ENCODE data around the gene GAS1. TPM values are rescaled to one million over a fixed set of nuclear protein-coding genes. Genes with fewer than 3 reads are reported as not detected.

The GAS1 gene
- total and polyA plus RNA-seq, 10 of the 15 experiments (the other 5 are each of a cell fraction or from before 2014, with no cell fraction given): not detected

DNA sequence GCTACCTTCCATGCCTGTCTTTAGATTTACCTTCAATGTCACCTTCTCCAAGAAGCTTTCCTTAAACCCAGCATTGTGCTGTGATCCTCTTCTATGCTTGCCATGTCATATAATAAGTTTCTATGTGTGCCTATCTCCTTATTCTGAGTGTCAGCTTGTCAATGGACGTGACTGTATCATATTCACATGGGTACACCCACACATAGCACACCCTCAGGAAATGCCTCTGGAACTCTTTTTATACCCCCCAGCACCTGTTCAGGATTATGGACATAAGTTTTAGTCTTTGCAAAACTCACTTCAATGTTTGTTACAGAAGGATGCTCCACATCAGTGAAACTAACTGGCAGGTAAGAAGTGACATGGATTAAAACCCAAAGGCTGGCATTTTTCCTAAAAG is 7.4 kb downstream of the GAS1 start:
- RAD21 ChIA-PET (ENCODE audit: unreplicated experiment): no interaction called here
- H3K4me2 ChIP-seq (ENCODE audit: control insufficient read depth, insufficient read depth): no peak overlapping the region
- in situ Hi-C loops (cut with MboI) (no loop called here), intact Hi-C loops (cut with micrococcal nuclease; ENCODE audit: unreplicated experiment) (loop anchor here (10.0 kb wide), 2 partner anchors 385 to 505 kb away; no protein-coding TSS in a partner anchor)
- POLR2A ChIA-PET: no interaction called here
- no peaks in the 10 kb centered on the region for H3K4me1 ChIP-seq (ENCODE audit: control insufficient read depth, insufficient read depth, low read length)
- H4K20me1 ChIP-seq (ENCODE audit: control insufficient read depth, insufficient read depth): no peaks in the 10 kb centered on the region
- ATAC-seq (no peak), DNase-seq (ENCODE audit: low read depth, low spot score) (no peak), FAIRE-seq (no peak)
- SMC1A ChIA-PET (ENCODE audit: uncharacterized antibody, unreplicated experiment): no interaction called here
- H3K4me3 ChIP-seq: no peak overlapping the region
- 0% methylated on average over 1 of the region's 1 CpG for WGBS (ENCODE audit: insufficient coverage, insufficient replicate concordance, low lambda C conversion rate, missing lambda C conversion rate)
- H3K36me3 ChIP-seq (ENCODE audit: control insufficient read depth in 2 of 2, insufficient read depth in 2 of 2, low read length in 1 of 2): no peaks in the 10 kb centered on the region
- no peaks in the 10 kb centered on the region for H3K9me3 ChIP-seq (replicated peaks; ENCODE audit: control insufficient read depth, insufficient read depth, low read length)
- peaks cover 0 to 8% of the 10 kb centered on the region in 2 experiments; a peak in 3 of 4 replicates for H3K27me3 ChIP-seq (replicated peaks in 1 of 2; ENCODE audit: control insufficient read depth in 2 of 2, insufficient read depth in 2 of 2, low read length in 1 of 2)
- H3K79me2 ChIP-seq (ENCODE audit: control insufficient read depth, insufficient read depth, low read length): no peaks in the 10 kb centered on the region
- no peak overlapping the region for H2AFZ ChIP-seq (ENCODE audit: control insufficient read depth, low read depth, low read length)
- H3K9ac ChIP-seq (ENCODE audit: control insufficient read depth, insufficient read depth, low read length): no peak overlapping the region
- CTCF ChIA-PET: no interaction called here
- no peak overlapping the region for H3K27ac ChIP-seq (ENCODE audit: control insufficient read depth, insufficient read depth)
- no TSS peak for BruUV-seq (replicated peaks)
- TF ChIP-seq, protein P1, sequence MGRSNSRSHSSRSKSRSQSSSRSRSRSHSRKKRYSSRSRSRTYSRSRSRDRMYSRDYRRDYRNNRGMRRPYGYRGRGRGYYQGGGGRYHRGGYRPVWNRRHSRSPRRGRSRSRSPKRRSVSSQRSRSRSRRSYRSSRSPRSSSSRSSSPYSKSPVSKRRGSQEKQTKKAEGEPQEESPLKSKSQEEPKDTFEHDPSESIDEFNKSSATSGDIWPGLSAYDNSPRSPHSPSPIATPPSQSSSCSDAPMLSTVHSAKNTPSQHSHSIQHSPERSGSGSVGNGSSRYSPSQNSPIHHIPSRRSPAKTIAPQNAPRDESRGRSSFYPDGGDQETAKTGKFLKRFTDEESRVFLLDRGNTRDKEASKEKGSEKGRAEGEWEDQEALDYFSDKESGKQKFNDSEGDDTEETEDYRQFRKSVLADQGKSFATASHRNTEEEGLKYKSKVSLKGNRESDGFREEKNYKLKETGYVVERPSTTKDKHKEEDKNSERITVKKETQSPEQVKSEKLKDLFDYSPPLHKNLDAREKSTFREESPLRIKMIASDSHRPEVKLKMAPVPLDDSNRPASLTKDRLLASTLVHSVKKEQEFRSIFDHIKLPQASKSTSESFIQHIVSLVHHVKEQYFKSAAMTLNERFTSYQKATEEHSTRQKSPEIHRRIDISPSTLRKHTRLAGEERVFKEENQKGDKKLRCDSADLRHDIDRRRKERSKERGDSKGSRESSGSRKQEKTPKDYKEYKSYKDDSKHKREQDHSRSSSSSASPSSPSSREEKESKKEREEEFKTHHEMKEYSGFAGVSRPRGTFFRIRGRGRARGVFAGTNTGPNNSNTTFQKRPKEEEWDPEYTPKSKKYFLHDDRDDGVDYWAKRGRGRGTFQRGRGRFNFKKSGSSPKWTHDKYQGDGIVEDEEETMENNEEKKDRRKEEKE (IDR thresholded peaks at IDR 0.05): no peak
- TF ChIP-seq NR2F1 (conservative IDR thresholded peaks at IDR 0.05): no peak
- TF ChIP-seq ZBTB40 (IDR thresholded peaks at IDR 0.05; ENCODE audit: borderline replicate concordance): no peak
- TF ChIP-seq WRNIP1 (IDR thresholded peaks at IDR 0.05; ENCODE audit: borderline replicate concordance, low read depth, low read length): no peak
- TF ChIP-seq ZNF24 (IDR thresholded peaks at IDR 0.05): no peak
- TF ChIP-seq, protein P2, sequence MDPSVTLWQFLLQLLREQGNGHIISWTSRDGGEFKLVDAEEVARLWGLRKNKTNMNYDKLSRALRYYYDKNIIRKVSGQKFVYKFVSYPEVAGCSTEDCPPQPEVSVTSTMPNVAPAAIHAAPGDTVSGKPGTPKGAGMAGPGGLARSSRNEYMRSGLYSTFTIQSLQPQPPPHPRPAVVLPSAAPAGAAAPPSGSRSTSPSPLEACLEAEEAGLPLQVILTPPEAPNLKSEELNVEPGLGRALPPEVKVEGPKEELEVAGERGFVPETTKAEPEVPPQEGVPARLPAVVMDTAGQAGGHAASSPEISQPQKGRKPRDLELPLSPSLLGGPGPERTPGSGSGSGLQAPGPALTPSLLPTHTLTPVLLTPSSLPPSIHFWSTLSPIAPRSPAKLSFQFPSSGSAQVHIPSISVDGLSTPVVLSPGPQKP (IDR thresholded peaks at IDR 0.05; ENCODE audit: low read depth, low read length): no peak
- no peak for TF ChIP-seq BMI1 (IDR thresholded peaks at IDR 0.05; ENCODE audit: borderline replicate concordance)
- no peak for TF ChIP-seq CBX5 (IDR thresholded peaks at IDR 0.05; ENCODE audit: low read depth)
- TF ChIP-seq SP1 (IDR thresholded peaks at IDR 0.05; ENCODE audit: low read depth, low read length): no peak
- TF ChIP-seq TARDBP (IDR thresholded peaks at IDR 0.05; ENCODE audit: borderline replicate concordance): no peak
- TF ChIP-seq PAX5 (IDR thresholded peaks at IDR 0.05; ENCODE audit: borderline replicate concordance, low read depth, low read length): no peak
- TF ChIP-seq ASH2L (IDR thresholded peaks at IDR 0.05; ENCODE audit: borderline replicate concordance, low read depth): no peak
- TF ChIP-seq CHD4 (IDR thresholded peaks at IDR 0.05): no peak
- TF ChIP-seq CTCF (IDR thresholded peaks at IDR 0.05 in 2 of 3, conservative IDR thresholded peaks at IDR 0.05 in 1 of 3; ENCODE audit: control insufficient read depth in 2 of 3, extremely low read depth in 1 of 3, insufficient read depth in 1 of 3, low read depth in 3 of 3, low read length in 3 of 3): no peak
- no peak for TF ChIP-seq NR2C2 (IDR thresholded peaks at IDR 0.05; ENCODE audit: borderline replicate concordance, control insufficient read depth, insufficient read length, low read depth)
- no peak for TF ChIP-seq NFYB (IDR thresholded peaks at IDR 0.05; ENCODE audit: insufficient read depth, low read depth, low read length)
